SK-N-SH (cell line): ENCODE results near the gene COPS7A.

Experiments
- CTCF ChIP-seq: fragments of 200-600 bp; sonication (generic); IDR thresholded peaks from 2 replicates; pipeline ENCODE4 v1.6.1; 2017; ENCODE audit warnings: antibody characterized with exemption, mild to moderate bottlenecking, moderate library complexity
- FOSL2 ChIP-seq: IDR thresholded peaks from 2 replicates; pipeline ENCODE4 v1.4.0; 2012; ENCODE audit warnings: low read depth, mild to moderate bottlenecking, moderate library complexity, borderline replicate concordance
- IRF3 ChIP-seq: fragments of 150-350 bp; IDR thresholded peaks from 2 replicates; pipeline ENCODE4 v1.6.1; 2016; ENCODE audit warnings: mild to moderate bottlenecking, low read depth, low read length
- PBX3 ChIP-seq: IDR thresholded peaks from 2 replicates; pipeline ENCODE4; 2012
- RFX5 ChIP-seq: IDR thresholded peaks from 2 replicates; pipeline ENCODE4 v1.6.1; 2012; ENCODE audit warnings: mild to moderate bottlenecking, improper control_type of control experiment, low read length
- TAF1 ChIP-seq: IDR thresholded peaks from 2 replicates; pipeline ENCODE4 v1.6.1; 2012; ENCODE audit warnings: low read depth, mild to moderate bottlenecking, low read length, moderate library complexity, borderline replicate concordance

- TF ChIP-seq IRF3 (no peak), PBX3 (no peak), CTCF (no peak), FOSL2 (no peak), TAF1 (no peak), RFX5 (no peak)
These were observed 5.3 kb downstream of the COPS7A start for GRCh38 chr12:6729186-6729585.
